ENCODE data around the gene RNASEH2A. TPM values are rescaled to one million over a fixed set of nuclear protein-coding genes. Genes with fewer than 3 reads are reported as not detected.
"Not testable (repeated sequence)": the region's sequence is repeated elsewhere in the genome, so short reads cannot be mapped to it uniquely, and the experiment has no call there.

The RNASEH2A gene
- polyA plus RNA-seq, 2 of the 4 experiments (the other 2 are of a cell fraction): 37.2 to 45.5 TPM

- no peak for TF ChIP-seq ELK1 (IDR thresholded peaks at IDR 0.05; ENCODE audit: low read depth, low read length)
Observed at GRCh38 chr19:12843328-12843727, 36.9 kb downstream of the RNASEH2A start (continued).

GRCh38 chr19:12843999-12844732, 37.8 kb downstream of the RNASEH2A start:
- ATAC-seq (no peak), DNase-seq (ENCODE audit: low read depth in 1 of 2, low spot score in 1 of 2) (no peak), FAIRE-seq (no peak)
- Histone ChIP-seq H3K27ac (no peak overlapping the region), H3K9me3 (no peaks in the 10 kb centered on the region), H3K4me1 (0 out of 3 replicates have a peak, but pooled peaks cover 3% of the 10 kb centered on the region), H3K4me2 (no peak overlapping the region), H3K4me3 (no peak overlapping the region)
- TF ChIP-seq ZFP36 (IDR thresholded peaks at IDR 0.05; ENCODE audit: borderline replicate concordance, partially characterized antibody): peak; percentile 84
- TF ChIP-seq MAFK (IDR thresholded peaks at IDR 0.05; ENCODE audit: partially characterized antibody): no peak
- ChIA-PET CTCF (interaction anchor here (6.7 kb wide), 1 partner anchor 79 kb away, joined by 79 read pairs; no protein-coding TSS in a partner anchor), POLR2A (no interaction called here)
- WGBS (ENCODE audit: missing lambda C conversion rate): 80% methylated on average over 3 of the region's 3 CpGs

DNA sequence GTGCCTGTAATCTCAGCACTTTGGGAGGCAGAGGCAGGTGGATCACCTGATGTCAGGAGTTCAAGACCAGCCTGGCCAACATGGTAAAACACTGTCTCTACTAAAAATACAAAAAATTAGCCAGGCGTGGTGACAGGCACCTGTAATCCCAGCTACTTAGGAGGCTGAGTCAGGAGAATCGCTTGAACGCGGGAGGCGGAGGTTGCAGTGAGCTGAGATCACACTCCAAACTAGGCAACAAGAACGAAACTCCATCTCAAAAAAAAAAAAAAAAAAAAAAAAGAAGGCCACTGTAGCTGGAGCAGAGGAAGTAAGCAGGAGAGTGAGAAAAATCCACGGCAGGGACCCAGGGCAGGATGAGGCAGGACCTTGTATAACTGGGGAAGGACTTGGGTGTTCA, 40.2 kb downstream of the RNASEH2A start:
- ATAC-seq; H3K4me1 ChIP-seq; H3K4me2 ChIP-seq; POLR2A ChIA-PET; FAIRE-seq; H3K9me3 ChIP-seq; H3K4me3 ChIP-seq; DNase-seq (ENCODE audit: low read depth in 1 of 2, low spot score in 1 of 2); H3K27ac ChIP-seq: not testable (repeated sequence)
- CTCF ChIA-PET: interaction anchor here (0.6 to 6.7 kb wide), 30 partner anchors 8 to 363 kb away, joined by 3 to 79 read pairs (median 6); partner anchors contain the start of genes GCDH, MAST1, RNASEH2A and RTBDN
- 90% methylated on average over 7 of the region's 7 CpGs for WGBS (ENCODE audit: missing lambda C conversion rate)

- H3K27ac ChIP-seq: peak overlapping the region; percentile 20 to 70; a peak in 2 of 6 replicates
- ChIA-PET CTCF (interaction anchor here (0.5 to 6.7 kb wide), 60 partner anchors 9 to 1739 kb away, joined by 3 to 79 read pairs (median 5); partner anchors contain the start of genes GCDH, GET3, JUNB and MAST1), POLR2A (no interaction called here)
- DNase-seq (ENCODE audit: low read depth in 1 of 2, low spot score in 1 of 2) (peak; percentile 76), ATAC-seq (peak; percentile 97 to 99), FAIRE-seq (no peak)
- no peak overlapping the region for H3K4me3 ChIP-seq
- peak overlapping the region; percentile 75 for H3K4me2 ChIP-seq
- no peaks in the 10 kb centered on the region for H3K9me3 ChIP-seq
- 0 out of 3 replicates have a peak, but pooled peaks cover 3% of the 10 kb centered on the region for H3K4me1 ChIP-seq
- WGBS (ENCODE audit: missing lambda C conversion rate): 42% methylated on average over 28 of the region's 69 CpGs
- TF ChIP-seq FOSL2 (IDR thresholded peaks at IDR 0.05) (no peak), FOSL2 (CRISPR knock-in tag; IDR thresholded peaks at IDR 0.05) (peak; percentile 49), RAD21 (conservative IDR thresholded peaks at IDR 0.05 in 1 of 2, IDR thresholded peaks at IDR 0.05 in 1 of 2) (peak; percentile 75 to 85), NR3C1 (IDR thresholded peaks at IDR 0.05) (no peak), ZC3H11A (IDR thresholded peaks at IDR 0.05) (no peak), TP53 (CRISPR knock-in tag; IDR thresholded peaks at IDR 0.05) (no peak), CEBPB (IDR thresholded peaks at IDR 0.05) (no peak), HOXB5 (CRISPR knock-in tag; IDR thresholded peaks at IDR 0.05) (no peak), BHLHE40 (IDR thresholded peaks at IDR 0.05; ENCODE audit: low read depth, low read length) (no peak), BCL3 (IDR thresholded peaks at IDR 0.05) (no peak), CBX2 (IDR thresholded peaks at IDR 0.05; ENCODE audit: borderline replicate concordance, low read depth) (no peak), FOXS1 (CRISPR knock-in tag; IDR thresholded peaks at IDR 0.05) (no peak), NPAS2 (CRISPR knock-in tag; IDR thresholded peaks at IDR 0.05; ENCODE audit: borderline replicate concordance) (no peak), MAX (IDR thresholded peaks at IDR 0.05) (0 out of 2 replicates have a peak, but pooled peaks have one; percentile 24), HEYL (CRISPR knock-in tag; IDR thresholded peaks at IDR 0.05) (no peak), E2F6 (IDR thresholded peaks at IDR 0.05; ENCODE audit: borderline replicate concordance, low read depth) (no peak), MAFK (IDR thresholded peaks at IDR 0.05; ENCODE audit: partially characterized antibody) (no peak), MAZ (IDR thresholded peaks at IDR 0.05; ENCODE audit: borderline replicate concordance, low read depth, low read length) (no peak)
- TF ChIP-seq, protein P1, sequence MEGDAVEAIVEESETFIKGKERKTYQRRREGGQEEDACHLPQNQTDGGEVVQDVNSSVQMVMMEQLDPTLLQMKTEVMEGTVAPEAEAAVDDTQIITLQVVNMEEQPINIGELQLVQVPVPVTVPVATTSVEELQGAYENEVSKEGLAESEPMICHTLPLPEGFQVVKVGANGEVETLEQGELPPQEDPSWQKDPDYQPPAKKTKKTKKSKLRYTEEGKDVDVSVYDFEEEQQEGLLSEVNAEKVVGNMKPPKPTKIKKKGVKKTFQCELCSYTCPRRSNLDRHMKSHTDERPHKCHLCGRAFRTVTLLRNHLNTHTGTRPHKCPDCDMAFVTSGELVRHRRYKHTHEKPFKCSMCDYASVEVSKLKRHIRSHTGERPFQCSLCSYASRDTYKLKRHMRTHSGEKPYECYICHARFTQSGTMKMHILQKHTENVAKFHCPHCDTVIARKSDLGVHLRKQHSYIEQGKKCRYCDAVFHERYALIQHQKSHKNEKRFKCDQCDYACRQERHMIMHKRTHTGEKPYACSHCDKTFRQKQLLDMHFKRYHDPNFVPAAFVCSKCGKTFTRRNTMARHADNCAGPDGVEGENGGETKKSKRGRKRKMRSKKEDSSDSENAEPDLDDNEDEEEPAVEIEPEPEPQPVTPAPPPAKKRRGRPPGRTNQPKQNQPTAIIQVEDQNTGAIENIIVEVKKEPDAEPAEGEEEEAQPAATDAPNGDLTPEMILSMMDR (IDR thresholded peaks at IDR 0.05): peak; percentile 80
- TF ChIP-seq, protein P2, sequence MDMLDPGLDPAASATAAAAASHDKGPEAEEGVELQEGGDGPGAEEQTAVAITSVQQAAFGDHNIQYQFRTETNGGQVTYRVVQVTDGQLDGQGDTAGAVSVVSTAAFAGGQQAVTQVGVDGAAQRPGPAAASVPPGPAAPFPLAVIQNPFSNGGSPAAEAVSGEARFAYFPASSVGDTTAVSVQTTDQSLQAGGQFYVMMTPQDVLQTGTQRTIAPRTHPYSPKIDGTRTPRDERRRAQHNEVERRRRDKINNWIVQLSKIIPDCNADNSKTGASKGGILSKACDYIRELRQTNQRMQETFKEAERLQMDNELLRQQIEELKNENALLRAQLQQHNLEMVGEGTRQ (IDR thresholded peaks at IDR 0.05): no peak
Observed at GRCh38 chr19:12847159-12848139, 41.1 kb downstream of the RNASEH2A start.
